GM19099 (cell line): ENCODE results near the gene CRISPLD2.

Experiments
- POLR2A ChIP-seq: IDR thresholded peaks from 3 replicates; pipeline ENCODE4 v1.6.1; 2011; ENCODE audit warnings: low read depth; ENCODE audit not compliant: insufficient read length; ENCODE audit errors: extremely low read depth

CRISPLD2 gene

DNA sequence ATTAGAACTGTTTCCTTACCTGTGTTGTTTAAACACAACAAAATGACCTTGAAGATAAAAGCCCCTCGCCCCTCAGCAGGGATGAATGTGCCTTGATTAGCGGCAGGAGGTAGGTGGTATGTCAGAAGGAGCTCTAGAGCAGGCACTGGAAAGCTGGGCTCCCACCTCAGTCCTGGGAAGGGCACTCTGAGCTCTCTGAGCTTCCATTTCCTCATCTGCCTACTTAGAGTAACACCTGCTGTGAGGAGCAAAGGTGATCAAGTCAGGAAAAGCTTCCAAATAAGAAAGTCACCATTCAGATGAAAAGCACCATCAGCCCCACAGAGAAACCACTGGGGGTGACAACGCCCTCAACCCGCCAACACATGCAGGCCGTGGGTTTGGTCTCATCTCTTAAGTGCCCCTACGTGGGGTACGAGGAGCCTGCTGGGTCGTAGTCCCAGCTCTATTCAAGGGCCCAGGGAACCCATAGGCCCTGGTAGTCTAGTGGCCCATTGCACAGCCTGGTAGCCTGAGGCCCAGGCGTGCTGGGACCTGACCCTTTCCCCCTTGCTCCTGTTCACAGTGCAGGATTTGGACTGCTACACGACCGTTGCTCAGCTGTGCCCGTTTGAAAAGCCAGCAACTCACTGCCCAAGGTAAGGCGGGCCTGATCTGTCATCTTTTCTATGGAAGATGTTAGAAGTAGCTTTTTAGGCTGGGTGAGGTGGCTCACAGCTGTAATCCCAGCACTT, 57.3 kb downstream of the CRISPLD2 start:
- TF ChIP-seq POLR2A, result no peak

DNA sequence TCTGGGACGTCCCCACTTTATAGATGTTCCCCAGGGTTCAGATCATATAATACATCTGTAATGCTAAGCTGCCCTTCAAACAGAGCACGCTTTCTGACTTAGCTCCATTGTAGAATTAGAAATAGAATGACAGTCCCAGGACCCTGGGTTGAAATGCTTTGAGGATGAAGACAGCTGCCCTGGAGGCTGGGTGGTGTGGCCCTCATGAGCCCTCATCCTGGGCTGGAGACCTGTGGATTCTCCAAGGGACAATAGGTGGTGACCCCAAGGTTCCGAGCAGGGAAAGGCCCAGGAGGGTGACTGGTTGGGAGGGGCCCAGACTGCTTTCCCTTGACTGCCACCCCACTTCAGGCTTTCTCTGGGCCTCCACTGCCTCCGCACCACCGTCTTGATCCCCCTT, 59.0 kb downstream of the CRISPLD2 start:
- TF ChIP-seq POLR2A, result no peak

DNA sequence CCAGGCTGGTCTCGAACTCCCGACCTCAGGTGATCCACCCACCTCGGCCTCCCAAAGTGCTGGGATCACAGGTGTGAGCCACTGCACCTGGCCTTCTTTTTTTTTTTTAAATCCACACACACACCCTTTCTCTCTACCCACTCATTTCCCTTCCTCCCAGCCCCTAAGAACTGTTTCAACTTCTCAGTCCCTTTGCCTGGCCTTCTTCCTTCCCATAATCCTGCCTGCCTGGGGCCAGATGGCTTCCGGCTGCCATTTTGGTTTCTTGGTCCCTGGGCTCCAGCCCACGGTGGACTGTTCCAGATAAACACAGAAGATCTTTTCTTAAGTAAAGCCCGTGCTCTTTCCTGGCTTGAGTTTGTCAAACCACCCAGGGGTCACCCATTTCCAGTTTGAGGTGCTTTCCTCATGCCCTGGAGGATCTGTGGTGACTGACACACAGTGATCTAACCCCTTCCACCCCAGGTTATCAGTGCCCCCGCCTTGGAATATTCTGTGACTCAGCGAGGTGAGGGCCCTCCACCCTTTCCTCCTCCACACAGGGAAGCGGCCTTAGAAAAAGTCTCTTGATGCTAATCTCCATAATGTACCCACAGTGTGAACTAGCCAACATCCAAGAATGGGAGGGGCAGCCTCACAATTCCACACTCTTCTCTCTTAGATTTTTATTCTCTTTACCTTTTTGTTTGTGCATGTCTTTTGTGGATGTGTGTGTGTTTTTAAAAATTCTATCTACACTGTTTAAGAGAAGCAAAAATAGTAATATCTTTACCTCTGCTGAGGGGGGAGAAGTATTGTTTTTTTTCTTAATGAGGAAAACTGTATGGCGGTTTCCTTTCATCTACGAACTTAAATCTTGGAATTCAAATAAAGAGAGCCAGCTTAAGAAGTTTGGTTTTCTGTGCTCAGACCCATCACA, 60.0 kb downstream of the CRISPLD2 start:
- no peak for TF ChIP-seq POLR2A

DNA sequence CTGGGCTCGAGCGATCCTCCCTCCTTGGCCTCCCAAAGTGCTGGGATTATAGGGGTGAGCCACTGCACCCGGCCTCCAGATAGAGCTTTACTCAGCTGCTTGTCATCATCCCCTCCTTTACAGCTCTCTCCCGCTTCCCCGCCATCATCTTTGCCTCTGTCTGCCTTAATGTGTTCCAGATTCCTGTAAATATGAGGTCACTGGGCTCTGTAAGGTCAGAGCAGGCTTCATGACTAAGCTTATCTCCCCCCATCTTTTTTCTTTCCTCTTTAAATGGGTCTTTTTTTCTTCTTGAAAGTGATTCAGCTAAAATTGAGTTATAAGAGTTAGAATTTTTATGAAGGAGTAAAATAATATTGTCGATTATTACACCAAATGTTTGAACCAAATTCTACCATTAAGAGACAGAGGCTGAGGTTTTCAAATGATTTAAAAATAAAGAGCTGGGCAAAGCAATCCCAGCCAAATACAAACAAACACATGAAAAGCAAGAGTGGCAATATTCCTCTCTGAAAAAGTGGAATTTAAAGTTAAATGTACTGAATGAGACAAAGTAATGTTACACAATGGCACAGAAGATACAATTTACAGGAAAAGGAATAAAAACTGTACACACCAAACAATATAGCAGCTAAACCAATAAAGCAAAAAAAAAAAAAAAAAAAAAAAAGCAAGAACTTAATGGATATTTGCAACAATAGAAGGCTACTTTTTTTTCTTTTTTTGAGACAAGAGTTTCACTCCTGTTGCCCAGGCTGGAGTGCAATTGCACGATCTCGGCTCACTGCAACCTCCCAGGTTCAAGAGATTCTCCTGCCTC, 62.1 kb downstream of the CRISPLD2 start:
- no peak for TF ChIP-seq POLR2A

DNA sequence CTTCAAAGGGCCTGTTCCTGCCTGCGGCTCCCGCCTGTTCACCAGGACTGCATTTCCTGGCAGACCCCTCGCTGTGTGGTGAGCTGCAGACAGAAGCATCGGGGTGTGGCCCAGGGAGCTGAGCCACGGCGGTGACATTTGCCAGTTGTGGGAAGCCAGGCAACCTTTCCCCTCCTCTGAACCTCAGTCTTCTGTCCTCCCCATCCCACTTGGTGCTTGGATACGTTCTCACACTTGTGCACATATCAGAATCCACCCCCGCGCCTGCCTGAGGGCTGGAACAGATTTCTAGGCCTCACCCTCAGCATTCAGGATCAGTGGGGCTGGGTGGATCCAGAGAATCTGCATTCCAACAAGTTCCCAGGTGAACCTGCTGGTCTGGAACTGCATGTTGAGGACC, 63.5 kb downstream of the CRISPLD2 start:
- TF ChIP-seq POLR2A, result no peak

DNA sequence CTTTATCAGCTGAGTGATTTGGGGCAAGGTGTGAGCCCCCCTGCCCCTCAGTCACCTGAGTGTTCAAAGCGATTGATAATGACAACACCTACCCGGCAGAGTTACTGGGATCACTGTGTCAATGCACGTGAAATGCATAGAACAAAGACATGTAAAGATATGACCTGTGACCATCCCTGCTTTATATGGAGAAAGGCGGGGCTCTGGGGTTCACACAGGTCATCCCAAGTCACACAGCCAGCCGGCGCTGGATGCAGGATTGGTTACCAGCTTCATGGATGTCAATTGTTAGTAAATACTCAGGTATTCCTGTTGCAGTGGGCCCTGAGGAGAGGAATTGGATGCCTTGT, 64.4 kb downstream of the CRISPLD2 start:
- no peak for TF ChIP-seq POLR2A

DNA sequence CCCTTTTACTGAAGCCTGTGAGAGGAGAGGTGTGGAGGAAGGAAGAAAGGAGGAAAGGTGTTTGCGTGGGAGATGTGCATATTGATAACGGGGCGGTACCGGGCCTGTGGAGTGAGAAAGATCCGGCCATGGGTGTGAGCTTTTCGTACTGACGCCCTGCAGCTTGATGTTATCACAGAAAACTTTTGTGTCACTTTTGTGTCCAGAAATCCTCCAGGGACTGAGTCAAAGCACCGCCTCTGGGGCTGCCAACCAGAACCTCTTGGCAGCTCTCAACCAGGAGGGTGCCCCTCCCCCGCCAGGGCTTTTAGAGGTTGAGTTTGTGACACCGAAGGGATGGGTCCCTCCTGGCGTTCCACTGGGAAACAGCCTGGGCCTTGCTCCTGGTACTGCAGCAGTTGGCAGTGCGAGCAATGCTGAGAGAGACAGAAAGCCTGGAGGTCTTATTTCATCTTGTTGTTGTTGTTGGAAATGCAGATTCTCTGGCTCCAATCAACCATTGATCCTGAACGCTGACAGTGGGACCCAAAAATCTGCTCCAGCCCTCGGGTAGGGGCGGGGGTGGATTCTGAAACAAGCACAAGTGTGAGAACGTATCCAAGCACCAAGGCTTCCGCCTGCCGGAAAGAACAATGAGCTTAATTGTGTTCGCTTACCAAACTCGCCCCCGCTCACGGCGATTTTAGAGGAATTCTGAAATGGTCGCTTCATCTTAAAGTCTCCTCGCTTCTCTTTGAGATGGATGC, 65.0 kb downstream of the CRISPLD2 start:
- no peak for TF ChIP-seq POLR2A

DNA sequence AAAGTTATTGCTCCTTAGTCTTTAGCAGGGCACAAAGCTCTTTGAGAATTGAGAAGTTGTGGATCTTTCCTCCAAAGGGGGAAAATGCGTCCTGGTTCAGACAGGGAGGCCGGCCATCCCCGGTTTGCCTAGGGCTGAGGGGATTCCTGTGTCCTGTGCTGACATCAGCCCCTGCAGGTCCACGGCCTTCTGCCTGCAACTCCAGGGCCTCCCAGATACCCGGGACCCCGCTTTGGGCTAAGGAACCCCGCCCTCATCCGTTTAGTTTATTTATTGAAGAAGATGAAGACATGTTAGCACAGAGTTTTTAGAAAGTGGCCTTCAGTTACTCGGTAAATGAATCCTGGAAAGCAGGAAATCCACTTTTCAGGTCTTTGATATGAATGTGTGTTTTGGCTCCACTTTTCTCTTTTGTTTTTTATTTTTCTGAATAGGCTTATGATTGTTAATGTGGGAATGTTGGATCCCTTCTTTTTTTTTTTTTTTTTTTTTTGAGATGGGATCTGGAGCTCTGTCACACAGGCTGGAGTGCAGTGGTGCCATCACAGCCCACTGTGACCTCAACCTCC, 65.6 kb downstream of the CRISPLD2 start:
- no peak for TF ChIP-seq POLR2A

DNA sequence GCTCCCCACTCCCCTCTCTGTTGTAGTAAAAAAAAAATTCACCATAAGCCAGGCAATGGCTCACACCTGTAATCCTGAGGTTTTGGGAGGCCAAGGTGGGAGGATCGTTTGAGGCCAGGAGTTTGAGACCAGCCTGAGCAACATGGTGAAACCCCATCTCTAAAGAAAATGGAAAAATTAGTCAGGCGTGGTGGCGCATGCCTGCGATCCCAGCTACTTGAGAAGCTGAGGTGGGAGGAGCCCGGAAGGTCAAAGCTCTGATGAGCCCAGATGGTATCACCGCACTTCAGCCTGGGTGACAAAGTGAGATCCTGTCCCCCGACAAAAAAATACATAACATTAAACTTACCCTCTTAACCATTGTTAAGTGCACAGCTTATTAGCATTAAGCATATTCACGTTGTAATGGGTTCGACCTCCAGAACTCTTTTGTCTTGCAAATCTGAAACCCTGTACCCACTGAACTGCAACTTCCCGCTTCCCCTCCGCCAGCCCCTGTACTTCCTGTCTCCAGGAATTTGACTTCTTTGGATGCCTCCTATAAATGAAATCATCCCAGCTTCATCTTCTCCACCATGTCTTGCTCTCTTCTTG, 66.8 kb downstream of the CRISPLD2 start:
- no peak for TF ChIP-seq POLR2A

DNA sequence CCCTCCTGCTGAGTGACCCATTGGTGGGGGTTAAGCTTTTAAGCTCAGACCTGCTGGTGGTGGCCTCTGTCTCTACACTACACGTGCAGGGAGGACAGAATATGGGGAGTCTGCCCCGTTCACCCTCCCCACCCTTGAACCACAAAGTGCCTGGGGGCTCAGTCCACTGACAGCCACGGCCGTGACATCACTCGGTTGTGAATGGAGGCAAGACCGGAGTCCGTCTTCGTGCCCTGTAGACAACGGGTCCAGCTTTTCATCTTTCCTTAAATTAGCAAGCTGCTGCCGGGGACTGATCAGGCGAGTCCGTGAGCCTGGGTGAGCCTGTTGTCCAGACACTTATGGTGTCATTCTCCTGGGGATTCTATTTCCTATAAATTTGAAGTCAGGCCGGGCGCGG, 67.4 kb downstream of the CRISPLD2 start:
- TF ChIP-seq POLR2A, result no peak

DNA sequence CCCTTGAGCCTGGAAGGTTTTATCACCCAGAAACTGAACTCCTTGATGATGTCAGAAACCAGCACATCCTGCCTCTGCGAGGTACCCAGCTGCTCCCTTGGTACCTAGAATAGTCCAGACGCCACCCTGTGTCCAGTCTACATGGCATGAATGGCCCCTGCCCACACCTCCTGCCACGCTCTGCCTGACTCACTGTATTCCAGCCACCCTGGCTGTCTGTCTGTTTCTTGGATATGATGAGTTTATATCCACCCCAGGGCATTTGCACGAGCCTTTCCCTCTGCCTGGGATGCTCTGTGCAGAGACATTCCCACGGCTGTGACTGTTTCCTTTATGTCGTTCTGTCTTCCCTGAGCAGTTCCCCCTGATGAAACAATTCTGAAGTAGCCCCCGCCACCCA, 68.7 kb downstream of the CRISPLD2 start:
- no peak for TF ChIP-seq POLR2A

DNA sequence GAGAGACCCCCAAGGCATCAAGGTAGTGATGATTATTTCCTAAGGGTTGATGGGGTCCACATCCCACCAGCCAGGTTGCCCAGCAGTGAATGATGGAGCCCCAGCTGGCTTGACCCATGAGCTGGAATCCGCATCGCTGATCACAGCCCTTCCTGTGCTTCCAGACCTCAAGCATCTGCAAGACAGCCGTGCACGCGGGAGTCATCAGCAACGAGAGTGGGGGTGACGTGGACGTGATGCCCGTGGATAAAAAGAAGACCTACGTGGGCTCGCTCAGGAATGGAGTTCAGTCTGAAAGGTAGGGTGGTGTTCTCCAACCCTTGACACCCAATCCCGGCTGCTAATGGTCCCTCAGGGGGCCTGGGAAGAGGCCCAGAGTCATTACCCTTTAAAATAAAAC, 69.3 kb downstream of the CRISPLD2 start:
- TF ChIP-seq POLR2A, result no peak

DNA sequence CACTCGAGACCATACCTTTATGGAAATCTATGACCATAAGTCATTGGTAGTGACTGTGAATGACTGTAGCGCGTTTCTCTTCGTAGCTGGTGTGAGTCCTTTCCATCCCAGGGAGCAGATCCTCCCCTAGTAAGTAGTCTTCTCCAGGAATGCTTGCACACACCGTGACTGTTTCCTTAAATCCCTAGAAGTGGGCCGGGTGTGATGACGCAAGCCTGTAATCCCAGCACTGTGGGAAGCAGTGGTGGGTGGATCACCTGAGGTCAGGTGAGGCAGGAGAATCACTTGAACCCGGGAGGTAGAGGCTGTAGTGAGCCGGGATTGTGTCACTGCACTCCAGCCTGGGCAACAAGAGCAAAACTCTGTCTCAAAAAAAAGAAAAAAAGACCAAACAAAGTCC, 70.6 kb downstream of the CRISPLD2 start:
- TF ChIP-seq POLR2A, result no peak
